HG03066 (cell line): ENCODE data around the gene TSC22D3.

Experiments
- ATAC-seq: cut with Tn5 transposase; IDR thresholded peaks from one replicate; pipeline ENCODE4 v1.9.1; 2021; ENCODE audit warnings: low read depth; ENCODE audit not compliant: unreplicated experiment

TSC22D3 gene

DNA sequence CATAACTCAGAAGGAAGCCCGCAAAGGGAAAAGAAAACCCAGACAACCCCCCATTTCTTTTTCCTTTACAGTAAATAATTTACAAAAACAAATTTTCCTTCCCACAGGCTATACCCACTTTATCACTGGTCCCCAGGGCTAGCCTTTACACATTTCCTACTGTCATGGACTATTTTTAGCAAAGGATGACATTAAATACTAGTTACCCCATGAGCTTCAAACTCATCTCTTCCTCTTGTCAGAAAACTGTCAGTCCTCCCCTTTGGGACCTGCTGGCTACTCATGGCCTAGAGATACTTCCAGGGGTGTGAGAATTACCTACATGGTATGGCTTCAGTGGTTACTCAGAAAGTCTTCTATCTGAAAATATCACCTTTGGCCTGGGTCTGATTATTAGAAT lies 11.9 kb downstream of the TSC22D3 start:
- ATAC-seq = no peak

DNA sequence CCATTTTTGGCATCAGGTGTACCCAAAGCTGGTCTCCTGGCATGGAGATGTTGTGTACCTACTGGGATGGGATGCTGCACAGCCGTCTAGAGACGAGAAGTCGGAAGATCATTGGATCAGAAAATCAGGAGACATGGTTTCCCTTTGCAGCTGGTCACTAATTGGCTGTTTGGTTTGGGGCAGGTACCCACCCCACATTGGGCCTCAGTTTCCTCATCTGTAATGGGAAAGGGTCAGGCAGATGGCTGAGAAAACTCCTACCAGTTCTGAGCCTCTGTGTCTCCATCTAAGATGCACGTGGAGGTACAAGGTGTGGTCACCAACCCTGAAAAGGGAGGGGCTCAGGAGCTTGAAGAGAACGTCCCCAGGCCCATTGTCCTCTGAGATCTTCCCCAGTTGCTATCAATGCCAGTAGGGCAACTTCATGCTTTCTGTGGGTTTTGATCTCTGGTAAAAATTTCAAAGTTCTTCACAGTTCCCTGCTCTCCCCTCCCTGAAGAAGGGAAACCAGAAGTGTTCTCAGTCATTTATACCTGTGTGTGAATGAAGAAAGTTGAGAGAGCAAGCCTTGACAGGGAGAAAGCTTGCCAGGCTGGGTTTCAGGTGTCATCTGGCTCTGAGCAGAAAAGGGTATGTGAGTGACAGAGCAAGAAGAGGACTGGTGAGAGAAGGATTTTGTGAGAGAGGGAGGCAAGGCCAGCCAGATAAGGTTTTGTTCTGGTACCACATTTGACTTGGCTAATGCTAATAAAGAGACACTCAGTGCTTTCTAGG lies 15.1 kb downstream of the TSC22D3 start:
- no peak for ATAC-seq

DNA sequence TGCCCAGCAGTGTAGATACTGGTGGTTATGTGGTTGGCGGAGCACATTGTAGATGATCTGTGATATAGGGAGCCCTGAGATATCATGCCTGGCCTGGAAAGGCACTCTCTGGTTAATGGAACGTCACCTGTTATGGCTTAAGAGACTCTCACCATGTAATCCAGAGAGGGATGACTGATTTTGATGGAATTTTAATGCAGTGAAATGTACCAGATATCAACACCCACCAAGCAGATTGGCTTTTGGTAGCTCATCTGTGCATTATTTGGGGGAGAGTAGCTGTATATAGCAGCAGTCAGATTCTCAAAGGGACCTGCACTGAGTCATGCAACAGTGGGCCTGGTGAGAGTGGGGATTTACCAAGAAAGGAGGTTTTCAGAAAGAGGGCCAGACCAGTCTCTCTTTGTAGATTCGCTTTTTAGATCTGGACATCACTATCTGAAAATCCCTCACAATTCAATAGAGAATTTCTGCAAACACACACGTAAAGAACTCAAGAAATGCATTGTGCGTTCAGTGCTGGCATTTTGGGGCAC lies 17.3 kb downstream of the TSC22D3 start:
- no peak for ATAC-seq

DNA sequence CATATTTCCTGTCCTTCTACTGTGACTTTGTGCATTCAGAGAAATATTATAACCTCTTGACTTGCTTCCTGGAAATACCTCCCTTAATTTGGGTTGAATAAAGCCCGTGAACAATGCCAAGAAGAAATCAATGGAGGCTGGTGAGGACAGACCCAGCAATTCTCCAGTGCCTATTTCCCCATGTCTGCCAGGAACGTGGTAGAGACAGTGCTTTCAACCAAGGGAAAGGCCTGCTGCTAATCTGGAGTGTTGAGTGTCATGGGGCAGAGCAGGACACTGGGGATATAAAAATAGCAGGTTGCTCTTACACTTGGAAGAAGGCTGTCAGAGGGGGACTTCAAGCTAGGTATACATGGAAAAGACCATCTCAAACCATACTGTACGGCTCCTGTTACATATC lies 19.9 kb downstream of the TSC22D3 start:
- ATAC-seq = no peak

DNA sequence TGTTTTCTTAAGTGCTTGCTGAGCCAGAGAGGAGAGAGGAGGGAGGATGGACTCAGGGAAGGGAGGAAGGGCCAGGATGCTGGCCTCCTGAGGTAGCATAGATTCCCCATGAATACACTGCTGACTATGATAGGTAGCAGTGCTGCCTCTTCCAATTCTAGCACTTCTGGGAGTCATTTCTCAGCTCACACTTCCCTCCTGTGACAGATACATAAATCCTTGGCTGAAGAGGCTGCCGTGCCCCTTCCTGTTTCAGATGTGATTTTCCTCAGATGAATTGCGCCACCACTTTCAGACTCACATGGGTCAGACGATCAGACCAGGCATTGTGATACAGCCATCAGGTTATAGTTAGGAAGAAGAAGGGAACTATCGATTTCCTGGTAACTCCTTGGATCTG lies 22.4 kb downstream of the TSC22D3 start:
- no peak for ATAC-seq

DNA sequence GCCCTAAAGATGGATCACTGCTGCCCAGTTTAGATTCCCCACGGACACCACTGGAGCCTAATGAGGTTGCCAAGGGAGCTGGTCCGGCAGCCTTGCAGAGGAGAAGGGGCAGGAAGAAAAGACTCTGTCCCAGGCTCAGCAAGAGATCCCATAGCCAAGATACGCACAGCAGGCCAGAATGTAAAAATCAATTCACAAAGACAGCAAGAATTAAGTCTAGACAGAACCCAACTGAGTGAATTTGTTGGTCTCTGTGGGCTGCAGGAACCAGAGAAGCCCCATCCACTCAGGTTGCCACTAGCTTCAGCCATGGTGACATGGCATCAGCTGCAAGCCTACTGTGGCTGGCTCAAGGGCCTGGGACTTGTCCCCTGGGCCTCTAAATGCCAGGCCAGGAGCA lies 22.9 kb downstream of the TSC22D3 start:
- ATAC-seq = no peak

DNA sequence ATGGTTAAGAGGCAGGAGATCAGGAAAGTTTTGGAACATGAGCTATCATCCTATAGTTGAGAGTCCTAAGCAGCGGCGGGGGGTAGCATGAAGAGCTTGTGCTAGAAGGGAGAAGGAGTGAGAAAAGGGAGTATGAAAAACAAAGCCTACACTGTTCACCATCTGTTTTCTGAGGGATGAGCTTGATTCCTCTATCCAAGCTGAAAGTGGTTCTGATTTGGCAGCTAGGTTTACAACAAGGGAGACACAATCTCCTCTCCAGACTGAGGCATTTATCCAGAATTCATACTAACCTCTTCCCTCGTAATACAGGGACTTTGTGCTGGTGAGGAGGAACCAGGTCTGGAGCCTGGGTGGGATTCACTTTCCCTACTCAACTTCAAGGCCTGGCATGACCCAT lies 23.5 kb downstream of the TSC22D3 start:
- ATAC-seq = no peak

DNA sequence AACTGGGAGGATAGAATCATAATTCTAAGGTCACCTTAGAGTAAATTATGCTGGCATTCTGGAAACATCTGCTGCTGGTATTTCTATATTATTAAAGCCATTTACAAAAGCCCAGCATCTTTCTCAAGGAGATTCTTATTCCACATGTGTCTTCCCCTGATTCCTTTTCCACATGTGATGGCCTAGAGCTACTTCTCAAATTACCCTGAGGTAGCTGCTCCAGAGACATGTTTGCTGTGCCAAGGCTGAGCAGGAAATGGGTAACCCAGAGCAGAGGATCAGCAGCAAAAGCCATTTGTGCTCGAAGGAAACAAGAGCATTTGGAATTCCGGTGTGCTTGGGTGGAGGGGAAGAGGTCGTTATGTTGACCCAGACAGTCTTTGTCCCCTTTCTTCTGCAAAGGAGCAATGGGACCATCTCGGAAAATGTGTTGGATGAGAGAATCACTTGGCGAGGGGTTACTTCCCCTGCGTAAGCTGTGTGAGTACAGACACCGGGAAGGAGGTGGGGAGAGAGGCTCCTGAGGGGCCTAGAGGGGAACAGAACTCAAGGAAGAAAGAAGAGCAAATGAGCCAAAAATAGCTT lies 24.6 kb downstream of the TSC22D3 start:
- no peak for ATAC-seq

DNA sequence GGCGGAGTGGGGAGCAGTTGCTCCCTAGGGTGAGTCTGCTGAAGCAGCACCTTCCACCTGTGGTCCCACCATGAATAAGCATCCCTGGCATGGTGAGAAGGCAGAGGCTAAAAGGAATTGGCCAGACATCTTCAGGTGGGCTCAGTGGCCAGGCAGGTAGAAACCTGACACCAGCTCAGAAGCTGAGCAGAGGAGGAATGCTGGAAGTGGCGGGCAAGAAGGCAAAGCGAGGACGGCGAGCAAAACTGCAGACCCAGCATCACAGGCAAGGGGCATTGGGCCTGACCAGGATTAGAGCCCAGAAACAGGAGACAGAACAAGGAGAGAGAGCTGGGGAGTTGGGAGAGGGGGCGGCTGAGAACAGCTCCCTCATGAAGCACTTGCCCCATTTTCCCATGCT lies 25.3 kb downstream of the TSC22D3 start:
- no peak for ATAC-seq

DNA sequence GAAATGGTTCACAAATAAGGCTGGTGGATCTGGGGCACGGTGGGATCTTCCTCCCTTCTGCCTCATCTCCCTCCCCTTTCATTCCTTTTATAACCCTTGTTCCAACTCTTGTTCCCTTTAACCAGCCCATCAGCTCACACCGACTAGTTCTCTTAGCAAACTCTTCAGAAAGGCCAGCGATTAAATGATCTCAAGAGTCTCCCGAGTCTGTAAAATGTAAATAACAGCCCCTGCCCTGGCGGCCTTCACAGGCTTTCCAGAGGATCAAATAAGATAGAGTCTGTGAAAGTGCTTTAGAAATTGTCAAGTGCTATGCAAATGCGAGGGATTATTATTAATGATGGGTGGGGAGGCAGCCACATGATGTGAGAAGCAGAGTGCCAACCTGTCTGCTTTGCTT lies 27.1 kb downstream of the TSC22D3 start:
- no peak for ATAC-seq

DNA sequence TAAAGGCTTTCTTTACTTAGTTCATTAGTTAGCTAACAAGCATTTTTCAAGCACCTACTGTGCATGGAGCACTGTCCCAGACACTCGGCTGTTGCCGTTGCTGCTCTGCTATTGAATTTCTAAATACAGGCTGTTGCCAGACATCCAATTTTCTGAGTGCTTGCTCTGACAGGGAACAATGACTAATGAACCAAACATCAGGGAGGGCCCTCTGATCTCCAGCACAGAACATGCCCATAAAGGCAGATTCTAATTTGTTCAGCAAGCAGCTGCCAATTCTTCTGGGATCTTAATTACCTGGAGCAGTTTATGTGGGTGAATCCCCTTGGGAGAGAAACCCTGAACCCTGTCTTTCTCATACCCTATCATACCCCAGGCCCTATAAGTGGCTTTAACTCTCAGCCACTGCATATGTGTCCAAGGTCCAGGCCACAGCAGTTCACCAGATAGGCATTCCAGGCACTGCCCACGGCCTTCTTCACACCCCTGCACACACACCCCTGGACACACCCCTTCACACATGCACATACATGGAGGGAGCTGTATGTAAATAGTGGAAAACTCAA lies 27.9 kb downstream of the TSC22D3 start:
- no peak for ATAC-seq

DNA sequence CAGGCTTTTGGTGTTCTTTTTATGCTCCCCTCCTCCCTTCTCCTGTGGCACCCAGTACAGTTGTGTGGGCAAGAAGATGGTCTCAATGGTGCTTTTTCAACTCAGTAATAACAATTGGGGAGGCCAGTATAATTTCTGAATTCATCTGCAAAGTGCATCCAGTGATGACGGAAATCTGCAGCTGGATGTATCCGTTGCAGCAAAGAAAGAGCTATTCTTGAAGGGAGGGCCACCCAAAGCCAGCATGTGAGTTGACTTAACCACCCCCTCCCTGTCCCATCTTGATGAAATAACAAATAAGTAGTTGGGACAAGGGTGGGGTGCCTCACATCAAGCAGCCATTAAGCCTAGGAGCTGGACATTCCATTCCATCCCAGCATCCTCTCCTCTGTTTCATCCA lies 30.7 kb downstream of the TSC22D3 start:
- no peak for ATAC-seq

DNA sequence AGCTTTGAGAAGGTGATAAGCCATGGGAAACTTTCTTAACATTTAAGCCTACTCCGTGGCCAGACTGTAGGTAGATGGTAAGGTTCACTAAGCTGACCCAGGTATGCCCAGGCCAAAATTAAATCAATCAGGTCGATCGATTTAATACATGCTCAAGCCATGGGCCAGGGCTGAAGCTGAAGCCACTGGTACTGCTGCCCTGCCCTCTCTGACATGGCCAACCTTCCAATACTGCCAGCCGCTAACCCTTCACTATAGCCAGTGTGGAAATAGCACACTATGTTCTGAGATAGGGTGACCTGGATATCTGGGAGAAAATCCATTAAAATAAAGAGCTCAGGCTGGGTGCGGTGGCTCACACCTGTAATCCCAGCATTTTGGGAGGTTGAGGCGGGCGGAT lies 31.6 kb downstream of the TSC22D3 start:
- ATAC-seq = no peak

DNA sequence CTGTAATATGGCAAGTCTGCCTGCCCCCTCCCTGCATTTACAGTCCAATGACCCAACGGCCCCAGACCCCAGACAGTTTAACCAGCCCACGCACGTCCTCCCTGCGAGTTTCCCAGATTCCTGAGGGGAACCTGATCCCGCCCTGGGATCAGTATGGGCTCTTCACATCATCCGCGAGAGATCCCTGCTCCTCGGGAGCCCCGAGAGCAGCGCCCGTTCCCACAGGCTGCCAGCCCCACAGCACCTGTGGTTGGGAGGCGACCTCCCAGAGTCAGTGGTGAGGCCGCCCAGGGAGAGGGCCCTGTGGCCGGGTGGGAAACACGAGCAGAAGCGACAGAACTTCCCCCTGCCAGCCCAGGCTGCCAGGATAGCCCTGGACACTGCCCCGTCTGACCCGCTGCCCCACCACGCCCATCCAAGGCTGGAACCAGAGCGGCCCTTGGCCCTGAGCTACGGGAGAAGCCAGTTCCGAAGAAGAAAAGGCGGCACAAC lies 32.8 kb downstream of the TSC22D3 start:
- ATAC-seq = no peak

DNA sequence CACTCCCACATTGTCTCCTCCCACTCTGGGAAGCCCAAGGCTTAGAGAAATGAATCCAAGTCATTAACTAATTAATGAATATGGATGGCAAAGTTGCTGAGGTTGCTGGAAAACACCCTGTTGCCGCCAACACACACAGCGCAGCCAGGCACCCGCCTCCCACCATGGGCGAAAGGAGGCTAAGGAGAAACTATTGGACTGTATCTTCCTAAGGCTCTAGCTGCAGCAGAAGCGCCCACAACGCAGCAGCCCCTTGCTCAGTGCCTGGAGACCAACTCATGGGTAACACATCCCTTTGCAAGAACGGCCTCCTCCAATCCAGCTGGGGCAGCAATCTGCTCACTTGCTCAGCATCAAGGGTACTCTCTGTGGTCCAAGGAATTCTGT lies 34.2 kb downstream of the TSC22D3 start:
- ATAC-seq = no peak

DNA sequence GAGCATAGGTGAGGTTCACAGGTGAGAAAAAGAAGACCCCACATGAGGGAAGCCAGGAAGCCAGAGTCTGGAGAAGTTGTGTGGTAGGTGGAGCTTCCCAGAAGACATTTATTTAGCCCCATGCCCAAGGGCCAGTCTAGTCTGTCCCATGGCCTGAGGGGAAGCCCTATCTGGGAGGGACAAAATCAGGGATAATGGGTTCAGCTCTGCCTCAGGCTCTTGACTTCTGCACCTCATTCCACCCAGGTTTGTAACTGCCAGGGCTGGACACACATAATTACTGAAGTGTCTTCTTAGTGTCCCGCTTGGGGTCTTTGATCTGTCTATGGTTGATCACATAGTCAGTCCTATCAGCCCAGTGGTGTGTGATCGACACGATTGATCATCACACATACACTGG lies 36.0 kb downstream of the TSC22D3 start:
- no peak for ATAC-seq

DNA sequence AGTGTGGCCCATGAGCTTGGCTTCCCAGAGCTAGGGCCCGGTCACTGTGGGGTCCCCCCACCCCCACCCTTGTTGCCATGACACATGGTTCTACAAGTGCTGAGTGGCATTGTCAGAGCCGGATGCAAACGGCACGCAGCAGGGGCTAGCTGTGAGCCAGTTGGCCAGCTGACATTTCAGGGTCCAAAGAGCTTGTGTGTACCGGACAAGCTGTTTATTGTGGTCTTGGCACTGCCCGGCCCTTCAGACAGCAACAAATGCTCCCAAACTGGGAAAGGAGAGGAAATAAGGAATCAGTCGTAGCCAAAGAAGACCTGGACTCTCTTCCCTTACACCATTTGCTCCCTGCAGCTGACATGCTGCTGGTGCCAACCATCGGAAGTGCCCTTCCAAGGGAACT lies 36.8 kb downstream of the TSC22D3 start:
- ATAC-seq = no peak

DNA sequence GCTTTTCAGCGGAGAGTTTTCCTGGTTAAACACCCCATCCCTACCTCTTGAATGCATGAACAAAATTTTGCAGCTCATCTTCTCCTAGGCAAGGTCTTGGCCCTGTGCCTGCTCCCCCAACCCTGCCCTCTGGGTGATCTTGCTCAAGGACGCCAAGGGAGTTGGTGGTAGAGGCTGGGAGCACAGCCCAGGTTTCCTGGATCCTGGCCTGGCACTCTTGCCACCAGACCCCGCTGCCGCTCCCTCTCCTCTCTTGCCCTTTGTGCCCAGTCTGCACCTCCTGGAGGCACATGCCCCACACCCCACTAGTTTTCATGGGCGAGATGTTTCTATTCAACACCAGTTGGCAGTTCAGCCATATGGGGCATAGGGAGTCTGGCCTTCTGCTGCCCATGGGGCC lies 37.3 kb downstream of the TSC22D3 start:
- ATAC-seq = no peak

DNA sequence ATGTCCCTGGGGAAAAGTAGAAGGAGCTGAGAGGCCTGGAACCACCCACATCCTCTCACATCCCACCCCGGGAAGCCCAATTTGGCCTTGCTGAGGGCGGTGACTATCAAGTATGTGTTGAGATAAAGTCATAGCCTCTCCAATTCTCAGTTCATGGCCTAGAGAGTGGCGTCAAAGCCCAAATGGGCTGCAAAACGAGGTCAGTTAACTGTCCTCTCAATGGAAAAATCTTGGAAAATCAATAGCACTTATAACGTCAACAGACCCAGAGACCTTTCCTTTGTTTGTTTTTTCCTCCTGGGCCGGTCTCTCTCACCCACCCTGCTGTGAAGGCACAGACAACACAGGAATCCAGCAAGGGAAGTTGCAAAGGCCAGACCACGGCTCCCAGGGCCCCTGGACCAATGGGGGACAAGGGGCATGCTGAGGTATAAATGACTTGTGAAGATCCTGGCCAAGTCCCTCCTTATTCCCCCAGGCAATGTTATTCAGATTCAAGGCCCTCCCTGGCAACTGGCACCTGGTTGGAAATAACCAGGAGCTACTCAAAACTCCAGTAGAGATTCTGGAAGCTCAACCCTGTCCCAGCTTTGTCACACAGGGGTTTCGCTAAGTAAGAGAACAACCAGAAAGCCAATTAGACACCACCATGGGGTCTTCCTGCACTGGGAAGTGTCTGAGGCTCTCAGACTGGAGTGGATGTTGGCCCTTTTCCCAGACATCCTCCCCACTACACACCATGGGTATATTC lies 38.6 kb downstream of the TSC22D3 start:
- no peak for ATAC-seq

DNA sequence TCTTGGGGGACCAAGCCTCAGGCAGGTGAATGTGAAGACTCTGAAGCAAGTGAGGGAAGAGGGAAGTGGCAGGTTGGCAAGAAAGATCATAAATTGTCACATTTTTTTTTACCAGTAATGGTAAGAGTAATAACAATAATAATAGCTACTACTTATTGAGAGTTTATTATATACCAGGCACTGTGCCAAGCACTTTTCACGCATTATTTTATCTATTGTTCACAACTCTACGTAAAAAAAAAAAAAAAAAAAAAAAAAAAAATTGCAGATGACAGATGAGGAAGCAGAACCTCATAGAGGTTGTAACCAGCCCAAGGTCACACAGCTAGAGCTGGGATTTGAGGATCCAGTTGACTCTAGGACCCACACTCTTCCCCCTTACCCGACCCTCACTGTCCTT lies 40.9 kb downstream of the TSC22D3 start:
- ATAC-seq = no peak

DNA sequence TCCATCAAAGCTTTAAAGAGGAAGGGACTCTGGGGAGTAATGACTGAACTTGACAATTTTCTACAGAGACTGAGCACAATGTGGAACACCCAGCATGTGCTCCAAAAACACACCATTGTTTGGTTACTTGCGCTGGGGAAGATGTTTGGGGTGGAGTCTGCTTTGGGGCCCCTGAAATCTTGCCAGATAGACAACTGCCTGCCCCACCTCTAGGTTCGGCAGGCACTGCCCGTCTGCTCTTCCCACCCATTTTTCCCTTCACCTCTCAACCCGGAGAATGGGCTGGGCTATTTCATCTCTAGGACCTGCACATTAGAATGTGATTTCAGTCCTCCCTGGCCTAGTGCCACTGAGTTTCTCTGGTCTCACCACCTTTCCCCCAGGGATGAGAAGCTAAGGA lies 41.9 kb downstream of the TSC22D3 start:
- ATAC-seq = no peak
